OCI-LY7 (cell line): ENCODE measurements around the gene C1GALT1C1L. TPM values are rescaled to one million over a fixed set of nuclear protein-coding genes. Genes with fewer than 3 reads are reported as not detected.

ENCODE experiments used
- BruUV-seq: library from RNA; stranded (reverse); fragments of 400-500 nt; replicated peaks from 2 replicates; lab custom pipeline; 2021; lab: Mats Ljungman, UMichigan
- CTCF ChIA-PET: fragments of 300-600 bp; sonication (Branson Sonifier 250); formaldehyde crosslinking; loops from one replicate; lab custom pipeline; 2022; ENCODE audit warnings: antibody characterized with exemption; ENCODE audit not compliant: unreplicated experiment; lab: Charles Lee
- POLR2A ChIA-PET: fragments of 300-600 bp; sonication (Branson Sonifier 250); formaldehyde crosslinking; loops from one replicate; lab custom pipeline; 2022; ENCODE audit warnings: antibody characterized with exemption; lab: Charles Lee
- DNase-seq: peaks from one replicate; pipeline ENCODE4 v3.0.0-alpha.2; 2015; ENCODE audit warnings: low spot score
- H2AFZ ChIP-seq: fragments of 200-600 bp; sonication (generic), shearing (Covaris generic); 2 replicates; pipeline ENCODE4 v1.6.1; 2014; ENCODE audit warnings: mild to moderate bottlenecking, antibody characterized with exemption, low read length, moderate library complexity
- H3K27ac ChIP-seq: fragments of 200-600 bp; sonication (generic); 2 replicates; pipeline ENCODE4 v1.5.1; 2014; ENCODE audit warnings: mixed run types, low read depth, mild to moderate bottlenecking, moderate library complexity, low read length, inconsistent platforms; ENCODE audit not compliant: poor library complexity, severe bottlenecking
- H3K36me3 ChIP-seq: fragments of 200-600 bp; sonication (generic); 2 replicates; pipeline ENCODE4 v1.6.1; 2014; ENCODE audit warnings: mild to moderate bottlenecking, antibody characterized with exemption, low read length, moderate library complexity, mixed read lengths; ENCODE audit not compliant: insufficient read depth
- H3K4me1 ChIP-seq: fragments of 200-600 bp; sonication (generic); 2 replicates; pipeline ENCODE4 v1.5.1; 2014; ENCODE audit warnings: mild to moderate bottlenecking, low read length; ENCODE audit not compliant: insufficient read depth, poor library complexity, severe bottlenecking
- H3K4me2 ChIP-seq: fragments of 200-600 bp; sonication (generic); 2 replicates; pipeline ENCODE4 v1.6.1; 2014; ENCODE audit warnings: mild to moderate bottlenecking, low read length
- H3K4me3 ChIP-seq: fragments of 200-600 bp; sonication (generic); 2 replicates; pipeline ENCODE4 v1.5.1; 2014; ENCODE audit warnings: mild to moderate bottlenecking, low read depth, low read length; ENCODE audit not compliant: poor library complexity, severe bottlenecking
- H3K79me2 ChIP-seq: fragments of 200-600 bp; sonication (generic); 2 replicates; pipeline ENCODE4 v1.6.1; 2016; ENCODE audit warnings: low read depth, mild to moderate bottlenecking, low read length, moderate library complexity, mixed read lengths; ENCODE audit not compliant: insufficient read depth
- H3K9me2 ChIP-seq: fragments of 200-600 bp; sonication (generic); 2 replicates; pipeline ENCODE4 v1.6.1; 2016; ENCODE audit warnings: mild to moderate bottlenecking, low read length, mixed read lengths; ENCODE audit not compliant: insufficient read depth
- H3K9me3 ChIP-seq: fragments of 200-600 bp; sonication (generic); 2 replicates; pipeline ENCODE4 v1.6.1; 2014; ENCODE audit warnings: mild to moderate bottlenecking, mixed run types, low read length, mixed read lengths
- H4K20me1 ChIP-seq: fragments of 200-600 bp; sonication (generic); 2 replicates; pipeline ENCODE4 v1.6.1; 2014; ENCODE audit warnings: mild to moderate bottlenecking, antibody characterized with exemption, low read length, moderate library complexity, mixed read lengths; ENCODE audit not compliant: insufficient read depth
- CTCF ChIP-seq: fragments of 200-600 bp; sonication (generic); conservative IDR thresholded peaks from 2 replicates; pipeline ENCODE4 v1.5.1; 2014; ENCODE audit warnings: mild to moderate bottlenecking, antibody characterized with exemption, low read length, moderate library complexity, mixed read lengths
- EZH2phosphoT487 ChIP-seq: fragments of 200-600 bp; sonication (generic); IDR thresholded peaks from 2 replicates; pipeline ENCODE4 v1.6.1; 2018; ENCODE audit warnings: low read depth, borderline replicate concordance, mild to moderate bottlenecking, mixed run types, antibody characterized with exemption, low read length, moderate library complexity, mixed read lengths
- intact Hi-C: fragments of 100-400 bp; cut with micrococcal nuclease; formaldehyde crosslinking; loops from one replicate; pipeline ENCODE4 v1.10.0; 2022; ENCODE audit not compliant: unreplicated experiment
- total RNA-seq, 2 experiments: library from RNA; depleted of rRNA in 1 of 2; stranded (reverse); fragments of >200 nt in 1 of 2; shearing (Covaris generic) in 1 of 2; gene quantifications; 2 replicates each; pipeline ENCODE4 v1.2.3, GENCODE V29; 2014 to 2022

C1GALT1C1L gene
- total RNA-seq, 2 experiments from 2014 or later = not detected

DNA sequence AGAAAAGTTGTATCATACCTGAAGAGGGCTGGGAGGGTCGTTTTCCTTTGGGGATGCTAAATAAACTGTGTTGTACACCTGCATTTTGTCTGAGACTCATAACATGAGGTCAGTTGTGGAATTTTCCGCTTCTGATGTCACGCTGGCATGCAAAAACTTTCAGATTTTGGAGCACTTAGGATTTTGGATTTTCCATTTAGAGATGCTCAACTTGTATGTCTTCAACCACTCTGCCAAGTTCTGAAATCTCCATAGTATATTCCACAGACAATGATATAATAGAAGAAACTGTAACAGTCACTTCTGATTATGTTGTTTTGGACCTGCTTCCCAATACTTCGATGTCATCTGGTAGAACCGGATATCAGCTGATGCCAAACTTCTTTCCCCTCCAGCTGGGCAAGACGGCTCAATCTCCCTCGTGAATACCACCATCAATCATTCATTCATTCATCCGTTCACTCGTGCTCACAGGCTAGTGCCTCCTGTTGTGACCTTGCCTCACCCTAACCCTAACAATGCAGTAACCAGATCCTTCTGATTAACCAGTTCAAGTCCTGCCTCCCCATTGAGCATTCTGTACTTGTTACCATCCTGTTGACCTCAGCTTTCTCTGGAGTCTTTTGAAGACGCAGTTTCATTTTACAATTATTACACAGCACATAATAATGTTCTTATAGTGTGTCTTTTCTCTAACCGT lies 44.5 kb downstream of the C1GALT1C1L start:
- no peaks in the 10 kb centered on the region for H4K20me1 ChIP-seq
- H3K9me2 ChIP-seq = no peaks in the 10 kb centered on the region
- BruUV-seq = no TSS peak
- ChIA-PET CTCF (no interaction called here), POLR2A (interaction anchor here (0.7 to 1.0 kb wide), 3 partner anchors 63 to 1799 kb away, joined by 3 to 4 read pairs (median 3); no protein-coding TSS in a partner anchor)
- DNase-seq = no peak
- peaks cover 22% of the 10 kb centered on the region for H3K4me1 ChIP-seq
- TF ChIP-seq CTCF = no peak
- TF ChIP-seq EZH2phosphoT487 = no peak
- H3K79me2 ChIP-seq = no peaks in the 10 kb centered on the region
- no peak overlapping the region for H3K4me3 ChIP-seq
- no peak overlapping the region for H3K27ac ChIP-seq
- intact Hi-C loops = no loop called here
- H3K9me3 ChIP-seq = no peaks in the 10 kb centered on the region
- H3K36me3 ChIP-seq = no peaks in the 10 kb centered on the region
- H2AFZ ChIP-seq = no peak overlapping the region; the same call in 1 of the 2 replicates
- H3K4me2 ChIP-seq = no peak overlapping the region

Other genes with a start within 250 kb of the C1GALT1C1L start
- 31.2 and 32.0 TPM in 2 replicates for gene THADA, start 80.4 kb downstream of the C1GALT1C1L start, total RNA-seq (2014; rRNA removed; shearing (Covaris generic))
- 30.1 and 32.3 TPM in 2 replicates for gene THADA, start 80.4 kb downstream of the C1GALT1C1L start, total RNA-seq (2022)
- 0.88 and 1.5 TPM in 2 replicates for gene PLEKHH2, start 39.2 kb downstream of the C1GALT1C1L start, total RNA-seq (2014; rRNA removed; shearing (Covaris generic))
- 1.1 and 2.6 TPM in 2 replicates for gene PLEKHH2, start 39.2 kb downstream of the C1GALT1C1L start, total RNA-seq (2022)
- gene DYNC2LI1, start 97.6 kb upstream of the C1GALT1C1L start, total RNA-seq (2014; rRNA removed; shearing (Covaris generic)) = 13.6 and 18.9 TPM in 2 replicates
- gene DYNC2LI1, start 97.6 kb upstream of the C1GALT1C1L start, total RNA-seq (2022) = 17.7 and 20.5 TPM in 2 replicates
- gene ABCG5, start 162.4 kb upstream of the C1GALT1C1L start, total RNA-seq (2014; rRNA removed; shearing (Covaris generic)) = not detected in 2 replicates
- gene ABCG5, start 162.4 kb upstream of the C1GALT1C1L start, total RNA-seq (2022) = not detected in 2 replicates
- not detected in 2 replicates for gene ABCG8, start 162.5 kb upstream of the C1GALT1C1L start, total RNA-seq (2014; rRNA removed; shearing (Covaris generic))
- not detected in 2 replicates for gene ABCG8, start 162.5 kb upstream of the C1GALT1C1L start, total RNA-seq (2022)